HepG2 (cell line): ENCODE results near the gene LGALS7B. TPM values are rescaled to one million over a fixed set of nuclear protein-coding genes. Genes with fewer than 3 reads are reported as not detected.

ENCODE experiments used
- ATM ChIP-seq: fragments of 450-650 bp; IDR thresholded peaks from 2 replicates; pipeline ENCODE4 v1.7.1; 2017; ENCODE audit warnings: mild to moderate bottlenecking, borderline replicate concordance
- DBP ChIP-seq: sonication (generic); formaldehyde crosslinking; IDR thresholded peaks from 2 replicates; pipeline ENCODE4 v1.4.0; 2020; ENCODE audit warnings: missing genetic modification reagents; ENCODE audit errors: not compliant biosample characterization
- GLI4 ChIP-seq: sonication (generic); formaldehyde crosslinking; IDR thresholded peaks from 2 replicates; pipeline ENCODE4 v1.5.1; 2020; ENCODE audit warnings: missing genetic modification reagents, mild to moderate bottlenecking, moderate library complexity, borderline replicate concordance
- IRX3 ChIP-seq: sonication (generic); formaldehyde crosslinking; IDR thresholded peaks from 2 replicates; pipeline ENCODE4 v1.8.1; 2023; ENCODE audit warnings: mild to moderate bottlenecking, low read depth, missing genetic modification reagents, borderline replicate concordance
- KIAA2018 ChIP-seq: sonication (generic); formaldehyde crosslinking; IDR thresholded peaks from 2 replicates; pipeline ENCODE4 v1.5.0; 2020; ENCODE audit warnings: mild to moderate bottlenecking, missing genetic modification reagents, borderline replicate concordance
- KMT2A ChIP-seq: sonication (generic); formaldehyde crosslinking; IDR thresholded peaks from 2 replicates; pipeline ENCODE4 v1.4.0; 2020; ENCODE audit warnings: missing genetic modification reagents
- MIXL1 ChIP-seq: IDR thresholded peaks from 2 replicates; pipeline ENCODE4 v1.6.1; 2016
- PLRG1 ChIP-seq: fragments of 450-650 bp; conservative IDR thresholded peaks from 2 replicates; pipeline ENCODE4 v1.6.1; 2016
- SIN3B ChIP-seq: fragments of 150-350 bp; IDR thresholded peaks from 2 replicates; pipeline ENCODE4 v1.6.1; 2014; ENCODE audit warnings: low read length
- SMC3 ChIP-seq: IDR thresholded peaks from 2 replicates; pipeline ENCODE4 v1.6.1; 2011; ENCODE audit warnings: low read length, improper control_type of control experiment
- TARDBP ChIP-seq: sonication (generic); formaldehyde crosslinking; IDR thresholded peaks from 2 replicates; pipeline ENCODE4 v1.8.0; 2022; ENCODE audit warnings: mild to moderate bottlenecking, missing genetic modification reagents
- TCF12 ChIP-seq, 2 experiments: fragments of 450-650 bp in 1 of 2; sonication (generic) in 1 of 2; formaldehyde crosslinking in 1 of 2; IDR thresholded peaks; 2 replicates each; pipeline versions ENCODE4 v1.6.1 to v1.8.0; 2017 to 2022; ENCODE audit warnings: antibody characterized with exemption in 1 of 2, mild to moderate bottlenecking in 1 of 2, missing genetic modification reagents in 1 of 2, moderate library complexity in 1 of 2
- TEAD3 ChIP-seq: optimal IDR thresholded peaks from 2 replicates; pipeline ENCODE3; 2016; ENCODE audit warnings: borderline replicate concordance
- TIGD3 ChIP-seq: sonication (generic); formaldehyde crosslinking; IDR thresholded peaks from 2 replicates; pipeline ENCODE4 v1.5.1; 2020; ENCODE audit warnings: mild to moderate bottlenecking, missing genetic modification reagents, borderline replicate concordance
- WIZ ChIP-seq: sonication (generic); formaldehyde crosslinking; IDR thresholded peaks from 2 replicates; pipeline ENCODE4 v1.5.1; 2020; ENCODE audit warnings: mild to moderate bottlenecking, missing genetic modification reagents
- ZBTB34 ChIP-seq: sonication (generic); formaldehyde crosslinking; IDR thresholded peaks from 2 replicates; pipeline ENCODE4 v1.8.0; 2022; ENCODE audit warnings: mild to moderate bottlenecking, missing genetic modification reagents
- ZC3H13 ChIP-seq: sonication (generic); formaldehyde crosslinking; IDR thresholded peaks from 2 replicates; pipeline ENCODE4 v1.8.1; 2023; ENCODE audit warnings: mild to moderate bottlenecking, missing genetic modification reagents, moderate library complexity
- ZFP36 ChIP-seq: fragments of 150-350 bp; IDR thresholded peaks from 2 replicates; pipeline ENCODE4 v1.6.1; 2018; ENCODE audit warnings: borderline replicate concordance, low read length, low read depth; ENCODE audit not compliant: partially characterized antibody
- ZNF660 ChIP-seq: sonication (generic); formaldehyde crosslinking; IDR thresholded peaks from 2 replicates; pipeline ENCODE4 v1.5.1; 2020; ENCODE audit warnings: mild to moderate bottlenecking, low read depth, missing genetic modification reagents, borderline replicate concordance
- ZSCAN9 ChIP-seq: IDR thresholded peaks from 2 replicates; pipeline ENCODE4 v1.6.1; 2016; ENCODE audit warnings: borderline replicate concordance
- polyA plus RNA-seq, 8 experiments: library from polyadenylated mRNA; depleted of rRNA in 3 of 8; stranded (reverse) in 7 of 8; unstranded in 1 of 8; fragments of >200 nt; fragmentation: Illumina TruSeq in 4 of 8; extraction: Trizol in 4 of 8; gene quantifications; 2 replicates each; pipeline versions ENCODE4 v1.2.1 to v1.2.3, GENCODE V29; 2011 to 2016; ENCODE audit warnings: low read depth in 4 of 8, missing spikeins in 1 of 8, mixed read lengths in 1 of 8; ENCODE audit not compliant: insufficient read depth in 1 of 8
- total RNA-seq, 5 experiments: library from RNA; depleted of rRNA; stranded (reverse); fragments of >200 nt; fragmentation: Illumina TruSeq; extraction: Trizol; gene quantifications; 2 replicates each; pipeline ENCODE4 v1.2.3, GENCODE V29; 2016; ENCODE audit warnings: low read depth in 1 of 5

Gene LGALS7B
- total and polyA plus RNA-seq, 2 of the 13 experiments (the other 11 are each of a cell fraction or from before 2014, with no cell fraction given): 1.7 to 2.1 TPM

- TF ChIP-seq KIAA2018 (CRISPR knock-in tag) (no peak), MIXL1 (CRISPR knock-in tag) (no peak), PLRG1 (no peak), TARDBP (no peak; the same call in 1 of the 2 replicates), WIZ (no peak), DBP (CRISPR knock-in tag) (no peak), ZSCAN9 (CRISPR knock-in tag) (0 out of 2 replicates have a peak, but pooled peaks have one; percentile 18), KMT2A (CRISPR knock-in tag) (no peak), ZFP36 (peak; percentile 96), GLI4 (peak; percentile 51), IRX3 (CRISPR knock-in tag) (no peak), ZNF660 (CRISPR knock-in tag) (no peak), ATM (no peak), SMC3 (peak; percentile 12; the same call in 1 of the 2 replicates), ZC3H13 (CRISPR knock-in tag) (no peak), SIN3B (no peak), TCF12 (IDR thresholded peaks at IDR 0.05) (no peak), TCF12 (CRISPR knock-in tag; IDR thresholded peaks at IDR 0.05) (no peak), TEAD3 (CRISPR knock-in tag) (peak; percentile 63), ZBTB34 (no peak), TIGD3 (CRISPR knock-in tag) (no peak)
Observed at GRCh38 chr19:38831142-38831605, 42.2 kb downstream of the LGALS7B start (continued).
